HepG2 (cell line): Measurements from ENCODE around the gene SELENOT. TPM values are rescaled to one million over a fixed set of nuclear protein-coding genes. Genes with fewer than 3 reads are reported as not detected.

Experiments
- CC2D1A ChIP-seq: sonication (generic); formaldehyde crosslinking; IDR thresholded peaks from 2 replicates; pipeline ENCODE4 v1.8.1; 2023; ENCODE audit warnings: mild to moderate bottlenecking, missing genetic modification reagents
- CREBL2 ChIP-seq: sonication (generic); formaldehyde crosslinking; IDR thresholded peaks from 2 replicates; pipeline ENCODE4 v1.8.1; 2023; ENCODE audit warnings: missing genetic modification reagents, mild to moderate bottlenecking, borderline replicate concordance
- DDIT3 ChIP-seq: sonication (generic); formaldehyde crosslinking; IDR thresholded peaks from 2 replicates; pipeline ENCODE4 v1.4.0; 2020; ENCODE audit warnings: mild to moderate bottlenecking, missing genetic modification reagents
- TRIM22 ChIP-seq: fragments of 450-650 bp; IDR thresholded peaks from 2 replicates; pipeline ENCODE4 v1.6.1; 2017
- ZNF101 ChIP-seq: sonication (generic); formaldehyde crosslinking; IDR thresholded peaks from 2 replicates; pipeline ENCODE4 v1.4.0; 2020; ENCODE audit warnings: mild to moderate bottlenecking, low read depth, missing genetic modification reagents, borderline replicate concordance
- ZNF205 ChIP-seq: IDR thresholded peaks from 2 replicates; pipeline ENCODE4 v1.6.1; 2018; ENCODE audit warnings: missing biosample characterization, missing genetic modification reagents
- ZNF335 ChIP-seq: sonication (generic); formaldehyde crosslinking; IDR thresholded peaks from 2 replicates; pipeline ENCODE4 v1.4.0; 2020; ENCODE audit warnings: missing genetic modification reagents
- polyA plus RNA-seq, 8 experiments: library from polyadenylated mRNA; depleted of rRNA in 3 of 8; stranded (reverse) in 7 of 8; unstranded in 1 of 8; fragments of >200 nt; fragmentation: Illumina TruSeq in 4 of 8; extraction: Trizol in 4 of 8; gene quantifications; 2 replicates each; pipeline versions ENCODE4 v1.2.1 to v1.2.3, GENCODE V29; 2011 to 2016; ENCODE audit warnings: low read depth in 4 of 8, missing spikeins in 1 of 8, mixed read lengths in 1 of 8; ENCODE audit not compliant: insufficient read depth in 1 of 8
- total RNA-seq, 5 experiments: library from RNA; depleted of rRNA; stranded (reverse); fragments of >200 nt; fragmentation: Illumina TruSeq; extraction: Trizol; gene quantifications; 2 replicates each; pipeline ENCODE4 v1.2.3, GENCODE V29; 2016; ENCODE audit warnings: low read depth in 1 of 5
- TF ChIP-seq, protein P1 (sequence below): sonication (generic); formaldehyde crosslinking; IDR thresholded peaks from 2 replicates; pipeline ENCODE4 v1.5.0; 2020; ENCODE audit warnings: mild to moderate bottlenecking, missing genetic modification reagents, borderline replicate concordance

SELENOT gene
- total and polyA plus RNA-seq, 2 of the 13 experiments (the other 11 are each of a cell fraction or from before 2014, with no cell fraction given), result 122 to 273 TPM

DNA sequence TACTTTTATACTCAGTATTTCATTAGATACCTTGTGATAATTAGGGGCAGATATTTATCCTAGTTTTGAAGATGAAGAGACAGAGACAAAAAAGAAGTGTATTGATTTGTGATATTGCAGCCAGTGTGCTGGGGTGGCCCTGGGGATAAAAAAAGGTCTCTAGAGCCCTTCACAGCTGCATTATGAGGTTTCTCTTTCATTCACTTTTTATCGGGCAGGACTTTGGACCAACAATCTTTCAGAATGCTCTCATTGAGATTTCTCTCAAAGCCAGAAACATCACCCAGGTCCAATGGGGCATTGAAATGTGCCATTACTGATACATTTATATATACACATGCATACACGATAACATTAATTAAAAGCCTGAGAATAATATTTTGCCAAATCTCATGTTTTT is 20.5 kb upstream of the SELENOT start (continued):
- TF ChIP-seq, protein P1, sequence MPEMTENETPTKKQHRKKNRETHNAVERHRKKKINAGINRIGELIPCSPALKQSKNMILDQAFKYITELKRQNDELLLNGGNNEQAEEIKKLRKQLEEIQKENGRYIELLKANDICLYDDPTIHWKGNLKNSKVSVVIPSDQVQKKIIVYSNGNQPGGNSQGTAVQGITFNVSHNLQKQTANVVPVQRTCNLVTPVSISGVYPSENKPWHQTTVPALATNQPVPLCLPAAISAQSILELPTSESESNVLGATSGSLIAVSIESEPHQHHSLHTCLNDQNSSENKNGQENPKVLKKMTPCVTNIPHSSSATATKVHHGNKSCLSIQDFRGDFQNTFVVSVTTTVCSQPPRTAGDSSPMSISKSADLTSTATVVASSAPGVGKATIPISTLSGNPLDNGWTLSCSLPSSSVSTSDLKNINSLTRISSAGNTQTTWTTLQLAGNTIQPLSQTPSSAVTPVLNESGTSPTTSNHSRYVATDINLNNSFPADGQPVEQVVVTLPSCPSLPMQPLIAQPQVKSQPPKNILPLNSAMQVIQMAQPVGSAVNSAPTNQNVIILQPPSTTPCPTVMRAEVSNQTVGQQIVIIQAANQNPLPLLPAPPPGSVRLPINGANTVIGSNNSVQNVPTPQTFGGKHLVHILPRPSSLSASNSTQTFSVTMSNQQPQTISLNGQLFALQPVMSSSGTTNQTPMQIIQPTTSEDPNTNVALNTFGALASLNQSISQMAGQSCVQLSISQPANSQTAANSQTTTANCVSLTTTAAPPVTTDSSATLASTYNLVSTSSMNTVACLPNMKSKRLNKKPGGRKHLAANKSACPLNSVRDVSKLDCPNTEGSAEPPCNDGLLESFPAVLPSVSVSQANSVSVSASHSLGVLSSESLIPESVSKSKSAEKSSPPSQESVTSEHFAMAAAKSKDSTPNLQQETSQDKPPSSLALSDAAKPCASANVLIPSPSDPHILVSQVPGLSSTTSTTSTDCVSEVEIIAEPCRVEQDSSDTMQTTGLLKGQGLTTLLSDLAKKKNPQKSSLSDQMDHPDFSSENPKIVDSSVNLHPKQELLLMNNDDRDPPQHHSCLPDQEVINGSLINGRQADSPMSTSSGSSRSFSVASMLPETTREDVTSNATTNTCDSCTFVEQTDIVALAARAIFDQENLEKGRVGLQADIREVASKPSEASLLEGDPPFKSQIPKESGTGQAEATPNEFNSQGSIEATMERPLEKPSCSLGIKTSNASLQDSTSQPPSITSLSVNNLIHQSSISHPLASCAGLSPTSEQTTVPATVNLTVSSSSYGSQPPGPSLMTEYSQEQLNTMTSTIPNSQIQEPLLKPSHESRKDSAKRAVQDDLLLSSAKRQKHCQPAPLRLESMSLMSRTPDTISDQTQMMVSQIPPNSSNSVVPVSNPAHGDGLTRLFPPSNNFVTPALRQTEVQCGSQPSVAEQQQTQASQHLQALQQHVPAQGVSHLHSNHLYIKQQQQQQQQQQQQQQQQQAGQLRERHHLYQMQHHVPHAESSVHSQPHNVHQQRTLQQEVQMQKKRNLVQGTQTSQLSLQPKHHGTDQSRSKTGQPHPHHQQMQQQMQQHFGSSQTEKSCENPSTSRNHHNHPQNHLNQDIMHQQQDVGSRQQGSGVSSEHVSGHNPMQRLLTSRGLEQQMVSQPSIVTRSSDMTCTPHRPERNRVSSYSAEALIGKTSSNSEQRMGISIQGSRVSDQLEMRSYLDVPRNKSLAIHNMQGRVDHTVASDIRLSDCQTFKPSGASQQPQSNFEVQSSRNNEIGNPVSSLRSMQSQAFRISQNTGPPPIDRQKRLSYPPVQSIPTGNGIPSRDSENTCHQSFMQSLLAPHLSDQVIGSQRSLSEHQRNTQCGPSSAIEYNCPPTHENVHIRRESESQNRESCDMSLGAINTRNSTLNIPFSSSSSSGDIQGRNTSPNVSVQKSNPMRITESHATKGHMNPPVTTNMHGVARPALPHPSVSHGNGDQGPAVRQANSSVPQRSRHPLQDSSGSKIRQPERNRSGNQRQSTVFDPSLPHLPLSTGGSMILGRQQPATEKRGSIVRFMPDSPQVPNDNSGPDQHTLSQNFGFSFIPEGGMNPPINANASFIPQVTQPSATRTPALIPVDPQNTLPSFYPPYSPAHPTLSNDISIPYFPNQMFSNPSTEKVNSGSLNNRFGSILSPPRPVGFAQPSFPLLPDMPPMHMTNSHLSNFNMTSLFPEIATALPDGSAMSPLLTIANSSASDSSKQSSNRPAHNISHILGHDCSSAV (CRISPR knock-in tag), result no peak
- TF ChIP-seq ZNF335 (no peak), CC2D1A (no peak), ZNF101 (no peak), TRIM22 (no peak), DDIT3 (CRISPR knock-in tag) (no peak), CREBL2 (CRISPR knock-in tag) (no peak), ZNF205 (CRISPR knock-in tag) (no peak)
